Hypothalamus (tissue), 51 donors: ENCODE results near the gene ST8SIA4.
A peak's percentile ranks its signal among the peaks of the same experiment; 100 is the strongest.

Experiments
- DNase-seq, 51 donors: peaks; one replicate each; lab custom pipeline; 2025; lab: John Stamatoyannopoulos, UW

The ST8SIA4 gene

GRCh38 chr5:100903039-100903887, at the start of gene ST8SIA4:
TSS of gene ST8SIA4 (minus strand) at chr5:100903282. CDS start at chr5:100902955, 327 bp downstream.
- peak in 40 of 51 donors; percentile 13 to 79 (median 54) for DNase-seq

- no peak for DNase-seq
Observed at GRCh38 chr5:100950985-100951384, 47.9 kb upstream of the ST8SIA4 start.

DNA sequence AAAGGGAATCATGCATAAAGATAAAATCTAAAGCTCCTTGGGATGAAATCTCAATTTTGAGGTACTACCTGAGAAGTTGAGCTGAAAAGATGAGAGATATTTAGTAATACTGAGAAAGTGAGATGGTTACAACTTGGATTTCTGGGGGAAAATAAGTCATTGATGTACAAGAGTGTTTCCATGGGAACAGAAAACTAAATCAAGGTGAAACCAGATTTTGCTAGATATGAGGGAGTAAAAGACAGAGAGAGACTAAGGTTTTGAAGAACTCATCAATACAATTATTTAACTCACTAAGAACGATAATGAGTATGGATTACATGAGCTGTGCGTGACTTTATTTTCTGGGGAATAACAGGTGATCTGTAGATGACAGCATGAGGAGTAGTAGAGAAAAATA, 10.2 kb upstream of the ST8SIA4 start:
- no peak for DNase-seq

- DNase-seq: no peak
Observed at GRCh38 chr5:100909034-100909433, 6.0 kb upstream of the ST8SIA4 start.

GRCh38 chr5:100905259-100905914, 2.3 kb upstream of the ST8SIA4 start:
- DNase-seq: no peak

DNA sequence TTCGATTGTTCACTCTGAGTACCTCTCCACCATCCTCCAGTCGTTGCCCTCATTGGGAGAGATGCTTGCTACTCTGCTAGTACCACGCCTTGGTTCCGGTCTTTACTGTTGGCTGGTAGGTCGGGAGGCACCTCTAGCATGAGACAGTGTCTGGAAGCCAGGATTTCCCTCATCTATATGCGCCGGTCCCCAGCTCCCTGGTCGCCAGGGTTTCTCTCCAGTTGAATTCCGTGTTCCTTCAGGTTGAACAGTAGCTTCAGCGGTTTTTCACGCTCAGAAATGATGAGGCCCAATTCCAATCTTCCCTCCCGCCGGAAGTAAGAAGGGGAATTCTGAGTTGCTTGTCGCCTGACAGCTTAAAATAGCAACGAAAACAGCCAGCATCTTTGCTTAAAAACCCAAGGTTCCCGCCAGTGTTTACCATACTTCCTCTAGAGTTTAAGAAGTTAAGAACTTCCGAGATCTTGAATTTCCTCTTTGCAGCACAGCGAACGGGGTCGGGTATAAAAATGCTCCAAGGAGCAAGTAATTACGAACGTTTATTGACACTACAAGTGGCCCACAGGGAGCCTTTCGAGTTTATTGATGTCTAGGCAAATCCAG, 1.3 kb upstream of the ST8SIA4 start:
- peak in 4 of 51 donors; percentile 2 to 24 (median 10) for DNase-seq

DNA sequence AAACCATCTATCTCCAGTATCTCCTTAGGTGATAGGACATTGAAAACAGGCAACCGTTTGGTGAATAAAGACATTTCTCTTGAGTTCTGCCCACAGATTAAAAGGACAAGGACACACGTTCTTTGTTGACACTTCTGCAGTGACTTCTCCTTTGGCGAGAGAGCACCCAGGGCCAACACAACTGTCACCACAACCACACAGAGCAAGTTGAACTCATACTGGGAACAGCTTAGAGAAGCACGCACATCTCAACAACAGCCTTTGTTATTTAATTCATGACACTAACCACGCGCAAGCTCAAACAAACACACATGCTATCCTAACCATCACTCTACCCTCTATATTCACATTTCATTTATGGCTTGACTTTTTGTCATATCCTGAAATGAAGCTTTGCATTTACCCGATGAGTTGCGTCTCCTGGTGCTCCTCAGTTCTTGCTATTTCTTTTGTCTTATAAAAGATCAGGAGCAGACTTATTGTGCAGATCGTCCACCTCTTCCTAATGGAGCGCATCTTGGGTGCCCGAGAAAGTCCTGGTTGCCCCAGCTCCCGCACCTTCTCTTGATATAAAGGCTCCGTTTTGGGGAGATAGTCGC, 543 bp downstream of the ST8SIA4 start:
- DNase-seq: peak in 3 of 51 donors; percentile 19 to 52 (median 22)

DNA sequence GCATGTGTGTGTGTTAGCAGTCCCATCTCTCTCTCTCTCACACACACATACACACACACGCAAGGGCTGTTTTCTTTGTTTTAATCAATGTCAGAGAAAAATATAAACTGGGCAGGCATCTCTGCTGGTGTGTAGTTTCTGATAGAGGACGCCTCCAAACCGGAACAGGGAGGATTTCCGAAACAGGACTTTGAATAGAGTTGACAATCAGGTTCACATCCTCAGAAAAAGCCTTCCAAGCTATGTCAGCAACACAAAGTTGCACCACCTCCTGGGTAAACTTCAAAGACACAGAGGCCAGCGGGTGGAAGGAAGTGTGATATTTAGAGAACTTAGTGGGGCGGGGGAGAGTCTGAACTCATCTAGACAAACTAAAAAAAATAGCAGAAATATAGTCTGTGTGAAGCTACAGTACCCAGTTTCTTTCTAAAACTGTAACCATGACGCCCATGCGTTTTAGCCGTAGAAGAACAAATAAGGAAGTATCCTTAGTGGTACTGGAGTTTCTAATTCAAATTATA, 1.2 kb downstream of the ST8SIA4 start:
- DNase-seq: peak in 7 of 51 donors; percentile 1 to 29 (median 4)

- DNase-seq: peak in 27 of 51 donors; percentile 7 to 53 (median 25)
Observed at GRCh38 chr5:100900796-100901781, 2.0 kb downstream of the ST8SIA4 start.

DNA sequence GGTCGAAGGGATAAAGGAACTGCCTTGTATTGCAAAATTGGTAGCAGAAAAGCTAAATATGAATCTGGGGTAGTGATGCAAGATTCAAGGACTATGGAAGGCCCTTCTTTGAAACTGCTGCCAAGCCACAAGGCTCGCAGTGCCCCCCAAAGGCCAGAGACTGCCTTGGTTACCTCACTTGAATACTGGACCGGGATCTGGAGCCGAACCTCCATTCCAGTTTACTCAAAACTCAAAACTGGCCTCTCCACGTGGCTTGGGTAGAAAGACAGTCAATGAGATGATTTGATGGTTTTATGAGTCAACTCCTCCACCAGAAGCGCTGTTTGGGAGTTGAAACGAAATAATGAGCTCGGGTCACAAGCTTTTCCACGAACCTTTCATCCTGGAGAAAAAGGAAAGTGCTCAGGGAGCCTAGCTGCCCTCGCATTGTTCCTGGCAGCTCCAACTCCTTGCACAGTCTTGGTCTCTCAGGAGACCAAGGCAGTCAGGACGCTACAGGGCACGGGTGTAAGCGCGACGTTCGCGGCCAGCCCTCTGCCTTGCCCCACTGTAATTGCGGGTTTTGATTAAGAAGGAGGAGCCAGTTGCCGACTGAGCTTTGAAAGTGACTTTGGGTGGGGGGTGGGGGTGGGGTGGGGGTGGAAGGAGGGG, 2.8 kb downstream of the ST8SIA4 start:
- peak in 17 of 51 donors; percentile 4 to 52 (median 27) for DNase-seq

DNA sequence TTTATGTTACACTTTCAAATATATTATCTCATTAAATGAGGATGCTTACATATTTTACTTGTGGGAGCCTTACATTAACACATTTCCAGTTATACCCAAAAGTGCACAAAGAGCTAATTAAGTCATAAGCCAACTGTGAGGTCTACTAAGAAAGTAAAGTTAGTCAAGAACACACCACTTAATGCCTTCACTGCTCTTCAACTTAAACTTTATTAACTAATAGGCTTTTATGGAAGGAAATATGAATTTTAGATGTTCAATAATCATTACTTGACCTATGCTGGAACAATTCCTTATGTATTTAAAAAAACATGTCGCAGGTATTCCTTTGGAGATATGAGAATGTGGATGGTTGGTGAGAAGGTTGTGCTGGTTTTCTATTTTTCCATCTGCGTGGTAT, 3.4 kb downstream of the ST8SIA4 start:
- DNase-seq: no peak

DNA sequence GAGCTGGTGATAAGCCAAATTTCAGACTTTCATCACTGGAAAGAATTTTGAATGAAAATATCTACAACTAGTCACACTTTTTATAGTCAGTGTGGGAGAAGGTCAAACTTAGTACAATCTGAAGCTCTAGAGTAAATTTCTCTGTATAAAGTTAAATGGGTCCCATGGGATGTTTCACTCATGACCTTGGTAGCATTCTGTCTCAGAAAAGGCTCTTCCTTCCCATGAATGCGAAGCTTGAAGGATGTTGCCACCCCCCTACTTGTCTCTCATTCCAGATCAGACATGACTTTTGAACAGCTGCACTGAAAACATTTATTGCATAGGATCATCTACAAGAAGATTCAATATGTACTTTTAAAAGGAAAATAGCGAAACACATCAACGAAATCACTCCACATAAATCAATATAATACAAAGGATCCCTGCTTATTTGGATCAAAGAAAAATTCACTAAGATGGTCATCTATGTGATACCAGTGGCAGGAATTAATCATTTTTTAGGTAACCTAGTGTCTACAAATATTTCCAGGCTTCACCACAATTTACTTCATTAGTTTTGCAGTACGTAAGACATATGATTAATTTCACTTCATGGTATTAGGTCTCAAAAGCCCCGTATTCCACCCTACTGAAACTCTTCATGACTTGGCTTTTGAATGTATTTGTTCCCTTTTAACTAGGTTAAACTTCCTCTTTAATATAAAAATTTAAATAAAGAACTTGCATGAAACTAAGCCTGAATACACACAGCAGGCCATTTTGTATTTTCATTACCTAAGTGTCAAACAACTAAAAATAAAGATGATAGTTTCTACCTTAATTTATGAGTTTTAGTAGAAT, 4.4 kb downstream of the ST8SIA4 start:
- no peak for DNase-seq

- no peak for DNase-seq
Observed at GRCh38 chr5:100896054-100896453, 7.0 kb downstream of the ST8SIA4 start.

DNA sequence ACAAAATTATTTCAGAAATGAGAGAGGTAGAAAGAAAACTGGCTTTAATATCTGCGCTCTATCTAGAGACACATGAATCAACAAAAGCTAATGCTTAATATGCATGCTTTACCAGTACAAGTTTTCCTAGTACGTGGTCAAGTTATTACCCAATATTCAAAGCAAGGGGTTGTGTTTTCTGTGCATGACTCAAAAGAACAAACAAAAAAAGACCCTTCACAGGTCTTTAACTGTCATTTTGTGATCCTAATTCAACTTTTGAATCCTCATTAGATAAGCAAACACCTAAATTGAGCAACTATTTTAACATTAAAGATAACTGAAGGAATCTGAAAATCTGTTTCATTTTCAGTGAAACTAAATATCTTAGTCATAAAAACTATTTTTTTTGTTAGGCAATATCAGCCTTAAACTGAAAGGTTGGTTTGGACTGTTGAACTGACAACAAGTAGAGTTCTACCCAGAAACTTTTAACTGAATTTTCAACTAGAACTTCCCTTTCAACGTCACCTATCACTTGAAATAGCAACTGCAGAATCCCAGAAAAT, 12.5 kb downstream of the ST8SIA4 start:
- DNase-seq: no peak

DNA sequence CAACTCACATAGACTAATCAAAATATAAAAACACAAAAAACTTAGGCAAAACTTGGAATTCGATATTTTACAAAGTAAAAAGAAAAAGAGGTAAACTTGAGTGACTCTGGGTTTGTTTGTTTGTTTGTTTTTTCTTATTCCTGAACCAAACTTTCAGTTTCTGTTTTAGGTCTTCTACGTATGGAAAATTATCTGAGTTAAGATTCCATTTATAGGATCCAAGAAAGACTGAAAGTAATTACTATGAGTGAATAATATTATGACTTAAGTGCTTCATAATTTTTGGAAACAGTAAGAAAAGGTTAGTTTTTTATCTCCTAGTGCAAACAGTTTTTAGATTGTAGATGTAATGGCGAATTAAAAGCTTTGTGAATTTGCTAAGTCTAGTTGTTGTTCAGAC, 13.2 kb downstream of the ST8SIA4 start:
- no peak for DNase-seq

DNA sequence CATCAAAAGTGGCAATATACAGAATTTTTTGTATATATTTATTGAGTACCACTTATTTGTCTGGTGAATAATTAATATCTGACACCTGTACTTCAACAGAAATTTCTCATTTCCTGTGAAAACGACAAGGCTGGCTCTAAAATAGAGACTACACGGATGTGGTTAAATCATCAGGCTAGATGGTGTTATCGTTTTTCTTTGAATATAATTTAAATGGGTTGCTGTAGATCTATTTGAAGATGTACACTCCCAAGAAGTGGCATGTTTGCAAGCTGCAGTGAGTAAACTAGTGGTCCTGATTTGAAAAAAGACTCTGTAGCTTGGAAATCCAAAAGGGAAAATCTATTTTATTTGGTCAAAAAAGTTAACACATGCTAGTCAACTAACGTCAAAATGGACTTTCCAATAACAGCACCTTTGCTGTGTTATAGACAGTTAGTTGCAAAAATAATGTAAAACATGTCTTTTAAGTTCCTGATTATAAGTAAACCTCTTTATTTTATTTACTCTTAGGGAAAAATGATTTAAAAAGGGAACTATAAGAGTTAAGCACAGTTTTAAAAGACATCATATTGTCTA, 13.8 kb downstream of the ST8SIA4 start:
- DNase-seq: no peak

DNA sequence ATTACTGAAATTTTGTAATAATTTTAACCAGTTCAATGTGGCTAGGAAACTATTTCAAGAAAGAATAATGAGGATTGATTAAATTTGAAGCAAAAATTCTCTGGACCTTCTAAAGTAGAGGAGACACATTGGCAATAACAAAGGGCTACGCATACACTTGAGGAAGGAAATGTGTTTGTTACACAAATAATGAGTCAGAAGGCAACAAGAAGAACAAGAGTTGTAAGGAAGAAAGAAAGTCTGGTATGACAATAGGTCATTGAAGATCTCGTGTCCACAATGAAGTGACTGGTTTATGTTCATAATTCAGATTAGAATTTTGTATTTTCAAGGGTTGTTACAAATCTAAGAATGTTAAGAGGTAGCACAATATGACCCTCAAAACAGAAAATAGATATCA, 25.8 kb downstream of the ST8SIA4 start:
- DNase-seq: no peak
